Renal pelvis (tissue), 4 donors: ENCODE data around the gene PCID2. TPM values are rescaled to one million over a fixed set of nuclear protein-coding genes. Genes with fewer than 3 reads are reported as not detected.

ENCODE experiments used
- DNase-seq: peaks from one replicate; pipeline ENCODE4 v3.0.0-alpha.2; 2013
- polyA plus RNA-seq, 3 donors: library from polyadenylated mRNA; unstranded; fragments of 120-200 nt; gene quantifications; one replicate each; pipeline ENCODE4 v1.2.1, GENCODE V29; 2013; ENCODE audit not compliant: insufficient read length in 3 of 3

The PCID2 gene
- polyA plus RNA-seq, 3 donors = 56.9 to 80.4 (median 64.4) TPM

- DNase-seq = no peak
These were observed 56.5 kb downstream of the PCID2 start for GRCh38 chr13:113151745-113152690.

- DNase-seq = no peak
These were observed 57.7 kb downstream of the PCID2 start for GRCh38 chr13:113150550-113151365.

GRCh38 chr13:113149711-113150549 is 58.5 kb downstream of the PCID2 start:
- DNase-seq = no peak

GRCh38 chr13:113148940-113149503 is 59.4 kb downstream of the PCID2 start:
- no peak for DNase-seq

GRCh38 chr13:113148407-113148806 is 60.1 kb downstream of the PCID2 start:
- no peak for DNase-seq

GRCh38 chr13:113147206-113147605 is 61.3 kb downstream of the PCID2 start:
- no peak for DNase-seq

- DNase-seq = no peak
These were observed 61.7 kb downstream of the PCID2 start for GRCh38 chr13:113146750-113147149.

GRCh38 chr13:113145911-113146598 is 62.4 kb downstream of the PCID2 start:
- no peak for DNase-seq

- no peak for DNase-seq
These were observed 63.0 kb downstream of the PCID2 start for GRCh38 chr13:113145496-113145895.

- no peak for DNase-seq
These were observed 64.2 kb downstream of the PCID2 start for GRCh38 chr13:113144255-113144629.

- no peak for DNase-seq
These were observed 64.8 kb downstream of the PCID2 start for GRCh38 chr13:113143466-113144254.

GRCh38 chr13:113142876-113143275 is 65.6 kb downstream of the PCID2 start:
- no peak for DNase-seq

GRCh38 chr13:113141601-113141970 is 66.9 kb downstream of the PCID2 start:
- no peak for DNase-seq

GRCh38 chr13:113140677-113141600 is 67.5 kb downstream of the PCID2 start:
- no peak for DNase-seq

GRCh38 chr13:113139577-113139976 is 68.9 kb downstream of the PCID2 start:
- DNase-seq = no peak

GRCh38 chr13:113138792-113139551 is 69.5 kb downstream of the PCID2 start:
- no peak for DNase-seq

- DNase-seq = no peak
These were observed 70.7 kb downstream of the PCID2 start for GRCh38 chr13:113137691-113138298.

- DNase-seq = no peak
These were observed 73.1 kb downstream of the PCID2 start for GRCh38 chr13:113135281-113135760.
